NCI-H146 treated with DMSO at 0.1 percent for 48 hours (cell line): ENCODE data around the gene IGF2.
"Not testable (repeated sequence)": the region's sequence is repeated elsewhere in the genome, so short reads cannot be mapped to it uniquely, and the experiment has no call there.

Experiments
- DNase-seq: peaks from one replicate; lab custom pipeline; 2025; ENCODE audit not compliant: unreplicated experiment; lab: John Stamatoyannopoulos, UW

Gene IGF2, protein sequence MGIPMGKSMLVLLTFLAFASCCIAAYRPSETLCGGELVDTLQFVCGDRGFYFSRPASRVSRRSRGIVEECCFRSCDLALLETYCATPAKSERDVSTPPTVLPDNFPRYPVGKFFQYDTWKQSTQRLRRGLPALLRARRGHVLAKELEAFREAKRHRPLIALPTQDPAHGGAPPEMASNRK

DNA sequence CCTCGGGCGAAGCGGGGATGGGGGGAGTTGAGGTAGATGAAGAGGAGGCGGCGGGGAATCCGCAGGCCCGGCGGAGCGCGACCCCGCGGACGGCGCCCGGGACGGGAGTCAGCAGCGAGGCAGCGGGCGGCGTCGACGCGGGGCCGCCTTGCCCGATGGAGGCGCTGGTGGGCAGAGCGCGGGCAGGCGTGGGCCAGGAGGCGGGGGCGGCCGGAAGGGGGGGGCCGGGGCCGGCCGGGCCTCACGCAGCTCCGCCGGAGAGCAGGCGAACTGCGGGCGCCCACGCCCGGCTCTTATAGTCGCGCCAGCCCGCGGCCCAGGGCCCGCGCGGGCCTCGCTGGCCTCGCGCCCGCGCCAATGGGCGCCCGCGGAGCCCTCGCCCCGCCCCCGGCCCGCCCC is at the start of gene IGF2:
Gene IGF2, minus strand, starts transcription at position 267 of the 399 bp plus-strand sequence. CDS start 3,866 bp downstream, outside the sequence.
- no peak for DNase-seq

DNA sequence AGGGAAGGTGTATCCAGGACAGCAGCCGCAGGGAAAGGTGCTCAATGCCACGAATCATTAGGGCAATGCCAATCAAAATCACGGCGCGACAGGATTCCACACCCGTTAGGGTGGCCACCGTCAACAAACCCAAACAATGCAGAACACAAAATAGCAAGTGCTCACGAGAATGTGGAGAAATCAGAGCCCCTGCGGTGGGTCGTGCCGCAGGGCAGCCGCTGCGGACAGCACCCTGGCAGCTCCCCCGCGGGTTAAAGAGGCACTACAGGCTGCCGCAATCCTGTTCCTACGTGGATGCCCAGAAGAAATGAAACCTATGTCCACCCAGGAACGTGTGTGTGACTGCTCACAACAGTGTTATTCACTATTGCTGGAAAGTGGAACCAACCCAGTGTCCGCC is 49.6 kb upstream of the IGF2 start:
- no peak for DNase-seq

DNA sequence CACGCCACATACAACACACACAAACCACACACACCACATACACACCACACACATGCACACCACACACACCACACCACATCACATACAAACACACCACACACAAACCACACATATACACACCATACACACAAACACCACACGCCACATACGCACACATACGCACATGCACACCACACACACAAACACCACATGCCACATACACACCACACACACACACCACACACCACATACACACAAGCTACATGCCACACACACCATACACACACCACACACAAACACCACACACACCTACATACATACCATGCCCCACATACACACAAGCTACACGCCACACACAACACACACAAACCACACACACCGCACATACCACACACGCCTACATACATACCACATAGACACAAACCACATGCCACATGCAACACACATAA is 48.1 kb upstream of the IGF2 start:
- no peak for DNase-seq

DNA sequence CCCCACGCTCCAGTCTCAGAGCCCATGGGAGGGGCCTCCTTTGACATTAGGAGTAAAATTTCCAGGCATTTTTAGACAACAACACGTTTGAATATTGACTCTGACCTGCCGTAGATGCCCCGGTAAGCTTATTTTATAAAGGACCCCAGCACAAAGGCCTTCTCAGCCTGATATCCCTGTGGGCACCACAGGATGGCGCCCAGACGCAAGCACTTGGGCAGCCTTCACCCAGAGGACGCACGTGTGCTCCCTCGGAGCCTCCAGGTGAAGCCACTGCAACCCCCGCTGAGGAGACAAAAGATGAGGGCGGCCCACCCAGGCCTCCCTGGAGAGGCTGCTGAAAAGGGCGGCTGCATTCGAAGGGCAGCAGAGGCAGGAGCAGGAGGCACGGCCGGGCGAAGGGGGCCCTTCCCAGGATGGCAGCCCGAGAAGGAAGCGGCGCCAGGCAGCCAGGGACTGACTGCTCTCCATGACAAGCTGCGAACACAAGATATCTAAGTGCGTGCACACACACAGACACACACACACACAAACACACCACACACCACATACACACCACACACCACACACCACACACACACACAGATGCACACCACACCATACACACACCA is 47.6 kb upstream of the IGF2 start:
- DNase-seq = peak; percentile 45

DNA sequence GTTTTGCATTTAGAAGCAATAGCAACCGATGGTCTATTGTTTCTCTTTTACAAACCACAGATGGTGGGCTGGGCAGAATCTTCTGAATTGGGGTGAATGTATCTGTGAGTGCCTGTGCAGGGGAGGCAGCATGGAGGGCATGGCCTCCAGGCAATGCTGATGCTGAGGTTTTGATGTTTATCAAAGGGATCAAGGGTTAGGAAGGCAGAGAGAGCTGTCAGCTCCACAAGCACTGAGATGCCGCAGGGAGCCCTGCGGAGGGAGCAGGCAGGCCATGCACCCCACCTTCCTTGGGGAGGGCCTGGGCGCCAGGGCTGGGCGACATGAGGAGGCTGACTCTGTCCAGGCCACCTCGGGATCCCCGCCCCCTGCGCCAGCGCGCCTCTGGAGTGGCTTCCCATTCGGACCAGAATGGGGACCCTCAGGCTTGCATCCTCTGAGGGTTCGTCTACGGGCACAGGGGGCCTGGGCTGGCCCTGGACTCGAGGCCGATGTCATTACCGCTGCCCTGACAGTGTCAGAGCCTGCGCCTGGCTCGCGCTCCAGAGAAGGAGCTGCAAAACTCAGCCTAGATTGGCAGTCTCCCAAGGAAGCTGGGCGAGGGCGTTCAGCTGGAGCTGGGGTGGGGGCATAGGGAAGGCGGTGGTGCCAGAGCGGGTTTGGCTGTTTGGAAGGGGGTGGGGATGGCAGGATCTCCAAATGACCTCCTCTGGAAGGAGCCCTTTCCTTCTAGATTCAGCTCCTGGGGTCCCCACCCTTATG is 46.3 kb upstream of the IGF2 start:
- no peak for DNase-seq

DNA sequence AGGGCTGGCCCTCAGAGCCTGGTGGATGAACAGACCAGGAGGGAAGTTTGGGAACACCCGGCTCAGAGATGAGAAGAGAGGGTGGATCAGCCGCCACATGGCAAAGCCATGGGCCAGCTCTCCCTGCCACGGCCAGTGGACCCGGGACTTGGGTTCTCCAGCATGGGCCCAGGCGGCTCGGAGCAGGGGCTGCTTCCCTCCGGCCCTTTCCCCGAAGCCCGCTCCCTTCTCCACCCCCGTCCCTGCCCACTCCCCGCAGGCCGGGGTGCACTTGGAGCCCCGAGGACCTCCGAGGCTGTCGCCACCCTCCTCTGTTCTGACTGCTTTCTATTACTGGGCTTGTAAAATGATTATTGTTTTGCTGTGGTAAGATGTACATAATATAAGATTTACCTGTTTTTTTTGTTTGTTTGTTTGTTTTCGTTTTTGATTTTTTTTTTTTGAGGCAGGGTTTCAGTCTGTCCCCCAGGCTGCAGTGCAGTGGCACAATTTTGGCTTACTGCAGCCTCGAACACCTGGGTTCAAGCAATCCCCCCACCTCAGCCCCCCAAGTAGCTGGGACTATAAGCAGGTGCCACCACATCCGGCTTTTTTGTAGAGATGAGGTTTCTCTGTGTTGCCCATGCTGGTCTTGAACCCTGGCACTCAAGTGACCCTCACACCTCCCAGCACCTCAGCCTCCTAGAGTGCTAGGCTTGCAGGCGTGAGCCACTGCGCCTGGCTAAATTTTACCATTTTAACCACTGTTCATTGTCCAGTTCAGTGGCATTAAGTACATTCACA is 43.7 kb upstream of the IGF2 start:
- DNase-seq = no peak

DNA sequence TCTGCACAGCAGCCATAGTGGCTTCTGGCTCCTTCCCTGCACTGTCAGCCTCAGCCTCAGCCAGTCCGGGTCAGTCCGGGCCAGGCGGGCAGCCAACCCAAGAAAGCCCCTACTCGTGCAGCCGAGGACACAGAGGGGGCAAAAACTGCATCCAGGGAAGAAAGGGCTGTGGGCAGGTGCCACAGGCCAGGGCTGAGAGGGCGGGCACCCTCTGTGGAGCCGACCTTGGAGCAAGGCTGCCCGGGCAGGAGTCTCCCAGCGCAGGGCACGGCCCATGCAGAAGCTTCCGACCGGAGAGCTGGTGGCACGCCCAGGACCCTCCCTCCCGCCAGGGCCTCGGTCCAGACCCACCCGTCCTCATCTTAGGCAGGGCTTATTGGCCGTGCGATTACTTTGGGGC is 42.9 kb upstream of the IGF2 start:
- no peak for DNase-seq

DNA sequence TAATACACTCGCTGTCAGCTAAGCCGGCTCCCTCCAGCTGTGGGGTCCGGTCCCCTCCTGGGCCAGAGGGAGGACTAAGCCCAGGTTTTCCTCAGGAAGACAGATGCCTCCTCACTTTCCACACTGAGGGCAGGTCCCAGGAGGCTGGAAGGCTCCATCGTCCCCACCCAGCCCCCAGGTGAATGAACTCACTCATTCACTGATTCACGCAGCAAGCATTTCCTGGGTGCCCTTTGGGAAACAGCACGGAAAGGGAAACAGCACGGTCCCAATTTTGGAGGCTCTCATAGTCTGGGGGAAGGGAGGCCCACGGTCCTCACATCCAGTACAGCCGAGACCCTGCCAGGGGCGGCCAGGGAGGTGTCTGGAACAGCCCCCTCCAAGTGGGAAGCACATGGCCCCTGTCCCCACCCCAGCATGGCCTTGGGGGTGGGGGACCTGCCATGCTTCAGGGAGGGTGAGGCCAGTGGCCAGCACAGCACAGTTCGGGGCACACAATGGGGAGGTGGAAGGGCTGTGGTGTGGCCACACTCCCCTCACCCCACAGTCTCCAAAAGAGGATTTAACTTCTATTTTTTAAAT is 41.7 kb upstream of the IGF2 start:
- DNase-seq = no peak

DNA sequence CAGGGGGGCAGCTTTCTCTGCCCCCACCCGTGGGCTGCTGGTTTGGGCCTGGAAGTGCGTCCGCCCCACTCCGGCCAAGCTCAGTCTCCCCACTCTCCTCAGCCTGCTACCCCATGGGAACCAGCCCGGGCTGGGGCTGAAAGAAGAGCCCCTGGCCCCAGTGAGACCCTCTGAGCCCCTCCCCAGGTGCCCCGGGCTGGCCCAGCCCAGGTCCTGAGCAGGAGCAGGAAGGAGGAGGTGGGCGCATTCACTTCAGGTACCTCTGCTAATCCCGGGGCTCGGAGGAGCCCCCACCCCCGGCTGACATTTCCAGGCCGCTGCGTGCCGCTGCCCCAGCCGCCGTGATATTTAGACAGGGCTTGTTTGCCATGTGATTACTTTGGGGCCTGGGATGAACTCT is 41.2 kb upstream of the IGF2 start:
- no peak for DNase-seq

DNA sequence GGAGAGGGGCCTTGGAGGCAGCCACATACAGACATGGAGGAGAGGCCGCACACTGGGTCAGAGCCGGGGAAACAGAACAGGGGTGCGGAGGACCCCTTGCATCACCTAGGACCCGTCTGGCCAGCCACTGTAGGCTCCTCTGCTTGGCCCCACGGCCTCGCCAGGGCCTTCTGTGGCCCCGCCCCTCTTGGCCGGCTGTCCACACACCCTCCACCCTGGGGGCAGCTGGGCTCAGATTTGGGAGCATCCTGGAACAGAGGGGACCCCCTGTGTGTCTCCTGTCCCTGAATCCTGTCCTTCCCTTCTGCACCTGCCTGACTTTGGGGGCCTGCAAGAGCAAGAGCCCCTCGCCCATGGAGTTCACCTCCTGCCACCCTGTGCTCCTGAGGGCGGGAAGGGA is 40.3 kb upstream of the IGF2 start:
- no peak for DNase-seq

DNA sequence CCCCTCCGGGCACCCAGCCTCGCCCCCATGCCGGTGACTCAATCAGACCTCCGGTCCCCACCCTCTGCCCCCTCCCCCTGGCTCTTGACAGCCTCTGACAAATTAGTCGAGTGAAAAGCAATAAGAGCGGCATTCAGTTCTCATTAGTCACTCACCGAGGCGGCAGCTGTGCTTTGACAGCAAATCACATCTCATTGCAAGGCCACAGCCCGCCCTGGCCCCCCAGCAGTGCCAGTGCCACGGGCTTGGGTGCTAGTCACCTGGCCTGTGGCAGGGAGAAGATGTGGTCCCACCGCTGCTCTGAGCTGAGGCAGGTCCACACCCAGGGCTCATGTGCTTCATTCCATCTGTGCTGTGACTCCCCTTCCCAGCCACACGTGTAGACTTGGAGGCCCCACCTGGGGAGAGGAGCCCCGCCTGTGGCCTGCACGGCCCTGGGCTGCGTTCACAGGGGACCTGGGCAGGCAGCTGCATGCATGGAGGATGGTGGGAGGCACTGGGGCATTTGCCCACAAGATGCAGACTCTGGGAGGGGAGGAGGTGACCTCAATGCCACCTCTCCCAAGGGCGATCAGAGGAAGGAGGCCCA is 39.8 kb upstream of the IGF2 start:
- DNase-seq = no peak

DNA sequence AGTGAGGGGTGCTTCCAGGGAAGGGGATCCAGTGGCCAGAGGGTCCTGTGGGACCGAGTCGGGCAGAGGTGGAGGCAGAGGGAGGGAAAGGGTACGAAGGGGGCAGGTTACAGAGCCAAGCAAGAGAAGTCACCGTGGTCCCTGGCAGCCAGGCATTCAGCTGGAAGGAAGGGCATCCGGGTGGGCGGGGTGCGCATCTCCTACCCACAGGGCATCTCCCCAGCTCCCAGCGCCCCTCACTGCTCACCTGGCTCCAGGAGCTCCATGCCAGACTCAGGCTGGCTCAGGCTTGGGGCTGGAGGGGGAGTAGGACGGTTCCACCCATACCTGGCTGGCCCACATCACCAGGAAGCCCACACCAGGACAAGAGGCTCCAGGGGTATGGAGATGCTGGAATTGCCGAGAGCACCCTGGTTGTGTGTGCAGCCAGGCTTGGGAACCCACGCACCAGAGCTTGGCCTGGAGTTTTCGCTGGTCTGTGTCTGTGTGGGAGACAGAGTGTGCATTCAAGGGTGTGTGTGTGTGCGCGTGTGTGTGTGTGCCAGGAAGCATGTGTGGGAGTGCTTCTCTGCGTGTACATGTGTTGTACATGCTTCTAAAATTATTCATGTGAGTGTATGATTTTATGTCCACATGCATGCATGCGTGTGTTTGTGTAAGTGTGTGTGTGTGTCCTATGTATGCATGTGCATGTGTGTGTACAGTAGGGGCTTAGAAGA is 39.0 kb upstream of the IGF2 start:
- DNase-seq = not testable (repeated sequence)

DNA sequence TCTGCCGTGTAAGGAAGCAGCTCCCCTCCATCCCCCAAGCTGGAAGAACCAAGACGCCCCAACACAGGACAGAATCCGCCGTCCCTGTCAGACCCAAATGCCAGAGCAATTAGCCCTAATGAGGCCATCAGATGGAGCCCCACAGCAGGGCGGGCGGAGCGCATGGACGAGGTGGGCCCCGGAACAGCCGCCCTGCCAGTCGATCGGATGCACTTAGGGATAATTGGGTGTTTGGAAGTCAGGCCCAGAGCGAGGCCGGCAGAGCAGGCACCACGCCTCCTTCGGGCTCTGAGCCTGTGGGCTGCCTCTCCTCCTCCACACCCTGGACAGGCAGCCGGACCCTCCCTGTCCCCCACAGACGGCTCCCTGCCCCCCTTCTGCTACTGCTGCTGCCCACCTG is 37.9 kb upstream of the IGF2 start:
- DNase-seq = no peak

DNA sequence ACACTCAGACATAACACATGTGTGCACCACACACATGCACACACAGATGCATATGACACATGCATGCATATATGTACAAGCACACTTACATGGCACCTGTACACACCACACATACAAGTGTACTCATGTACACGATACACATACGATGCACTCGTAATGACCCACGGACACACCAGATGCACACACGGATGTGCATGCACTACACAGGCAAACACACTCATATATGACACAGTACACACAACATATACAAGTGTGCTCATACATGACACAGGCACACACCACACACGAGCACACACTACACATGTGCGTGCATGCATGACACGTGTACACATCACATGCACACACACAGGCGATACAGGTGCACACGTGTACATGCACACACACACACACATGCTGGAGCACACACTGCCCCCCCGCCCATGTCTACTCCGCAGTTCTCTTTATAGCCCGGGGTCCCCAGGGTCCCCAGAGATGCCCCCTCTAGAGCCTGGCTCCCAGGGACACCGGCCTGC is 37.3 kb upstream of the IGF2 start:
- no peak for DNase-seq

DNA sequence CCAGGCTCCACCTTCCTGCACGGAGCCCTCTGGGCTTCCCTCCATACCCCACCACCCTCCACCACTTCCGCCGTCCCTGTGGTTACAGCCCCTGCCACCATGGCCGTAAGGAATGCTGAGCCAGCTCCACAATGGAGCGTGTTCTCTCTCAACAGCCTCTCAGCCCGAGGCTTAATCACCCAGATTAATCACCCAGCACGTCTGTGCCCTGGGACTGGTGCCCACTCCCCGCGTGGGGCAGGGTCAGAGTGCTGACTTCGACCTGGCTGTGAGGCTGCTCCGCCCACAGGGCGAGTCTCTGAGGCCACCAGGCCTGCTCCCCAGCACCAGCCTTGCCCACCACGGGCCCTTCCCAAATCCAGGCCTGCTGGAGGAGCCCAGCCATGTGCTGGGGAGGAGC is 36.5 kb upstream of the IGF2 start:
- no peak for DNase-seq

DNA sequence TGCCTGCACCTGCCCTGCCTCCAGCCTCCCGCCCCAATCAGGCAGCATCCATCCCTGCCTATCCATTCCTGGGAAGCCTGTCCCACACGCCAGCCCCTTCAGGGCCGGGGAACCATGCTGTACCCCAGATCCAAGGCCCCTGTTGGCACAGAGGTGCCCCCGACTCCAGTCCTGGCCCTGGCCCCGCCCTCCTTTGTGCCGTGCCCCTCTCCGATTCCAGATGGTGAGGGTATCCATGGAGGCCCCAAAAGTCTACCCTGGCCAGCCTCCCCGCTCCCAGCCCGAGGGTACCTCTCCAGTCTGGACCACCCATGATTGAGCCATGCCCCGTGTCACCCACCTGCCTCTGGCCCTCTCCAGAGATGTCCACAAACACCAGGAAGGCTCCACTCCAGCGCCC is 35.2 kb upstream of the IGF2 start:
- no peak for DNase-seq

DNA sequence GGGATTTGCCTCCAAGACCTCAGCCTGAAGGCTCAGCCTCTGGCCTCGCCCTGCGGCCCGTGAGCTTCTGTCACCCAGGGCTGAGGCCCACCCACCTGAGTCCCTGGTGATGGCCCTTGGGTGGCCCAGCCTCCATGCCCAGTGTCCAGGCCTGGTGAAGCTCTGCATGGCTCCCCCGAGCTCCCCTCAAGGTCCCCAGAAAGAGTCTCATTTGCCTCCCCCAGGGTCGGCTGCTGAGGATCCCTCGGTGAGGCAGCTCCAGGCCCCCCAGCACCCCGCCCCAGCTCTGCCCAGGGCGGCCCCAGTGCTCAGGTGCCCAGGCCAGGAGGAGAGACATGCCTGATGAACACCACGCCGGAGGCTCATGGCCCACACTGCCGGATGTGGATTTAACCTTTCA is 34.6 kb upstream of the IGF2 start:
- DNase-seq = no peak

DNA sequence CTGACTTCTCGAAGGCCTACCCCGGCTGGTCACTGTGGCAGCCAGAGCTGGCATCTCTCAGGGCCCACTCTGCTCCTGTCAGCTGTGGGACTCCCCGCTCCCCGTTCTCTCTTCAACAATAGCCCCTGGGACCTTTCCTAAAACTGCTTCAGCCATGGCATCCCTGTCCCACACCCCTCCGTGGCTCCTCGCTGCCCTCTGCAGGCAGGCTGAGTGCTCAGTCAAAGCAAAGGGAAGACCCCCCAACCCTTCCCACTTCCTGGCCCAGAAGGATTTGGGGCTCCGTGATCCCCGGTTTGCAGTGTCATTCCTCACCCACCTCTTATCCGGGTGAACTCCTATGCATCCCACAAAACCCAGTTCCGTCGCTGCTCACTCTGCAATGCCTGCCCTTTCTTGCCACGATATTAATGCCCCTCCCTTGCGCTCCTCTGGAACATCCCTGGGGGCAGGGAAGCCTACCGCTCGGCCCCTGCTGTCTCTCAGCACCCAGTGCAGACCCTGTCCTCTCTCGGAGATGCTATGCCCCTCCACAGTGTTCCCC is 34.0 kb upstream of the IGF2 start:
- DNase-seq = no peak

DNA sequence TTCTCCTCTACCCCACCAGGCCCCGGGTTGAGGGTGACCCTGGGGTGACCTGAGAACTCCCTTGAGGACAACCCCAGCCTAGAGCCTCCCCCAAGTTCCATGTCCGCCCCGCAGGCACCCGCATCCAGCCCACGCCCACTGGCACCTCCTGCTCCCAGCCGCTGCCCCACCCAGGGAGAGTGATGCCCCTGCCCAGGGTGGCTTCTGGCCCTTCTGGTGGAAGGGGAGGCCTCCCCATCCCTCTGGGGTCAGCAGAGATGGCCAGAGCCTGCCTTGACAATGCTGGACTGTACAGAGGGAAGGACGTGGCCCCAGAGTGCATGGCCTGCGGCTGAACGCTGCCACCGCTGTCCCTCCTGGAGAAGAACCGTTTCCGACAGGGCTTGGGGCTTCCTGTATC is 33.5 kb upstream of the IGF2 start:
- no peak for DNase-seq

DNA sequence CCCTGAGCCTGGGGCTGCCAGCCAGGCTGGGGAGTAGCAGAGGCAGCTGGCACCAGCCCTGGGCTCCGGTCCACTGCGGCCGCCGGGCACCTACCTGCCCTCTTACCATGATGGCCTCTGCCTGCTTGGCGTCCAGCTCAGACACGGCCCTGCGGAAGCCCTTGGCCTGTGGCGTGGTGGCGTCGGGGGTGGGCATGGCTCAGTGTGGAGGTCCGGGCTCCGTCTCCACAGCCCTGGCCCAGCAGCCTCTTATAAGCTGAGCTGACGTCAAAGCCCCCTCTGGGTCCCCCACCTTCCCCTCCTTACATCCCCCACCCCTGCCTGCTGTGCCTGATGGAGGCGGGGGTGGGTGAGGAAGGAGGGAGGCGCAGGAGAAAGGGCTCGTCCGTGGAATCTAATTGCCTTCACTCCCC is 32.4 kb upstream of the IGF2 start, which contains the start of gene TH:
Gene TH, minus strand, starts transcription at position 225 of the 413 bp plus-strand sequence. Its CDS starts 29 bp downstream, at position 196.
- DNase-seq = no peak
